ENCODE measurements around the gene RREB1.

GRCh38 chr6:7170117-7170732, 62.5 kb downstream of the RREB1 start:
- no peak for TF ChIP-seq CTCF (conservative IDR thresholded peaks at IDR 0.05 in 1 of 2, IDR thresholded peaks at IDR 0.05 in 1 of 2; ENCODE audit: extremely low read depth in 1 of 2, insufficient read depth in 1 of 2, low read depth in 1 of 2, low read length in 2 of 2)
- no peak for TF ChIP-seq EZH2 (IDR thresholded peaks at IDR 0.05; ENCODE audit: borderline replicate concordance, low read length)
